GM18858 (cell line): ENCODE results near the gene KCNK6.

Experiments used
- ATAC-seq: cut with Tn5 transposase; IDR thresholded peaks from one replicate; pipeline ENCODE4 v1.9.1; 2021; ENCODE audit not compliant: unreplicated experiment

Gene KCNK6

GRCh38 chr19:38319421-38320258 lies at the start of gene KCNK6:
KCNK6 (plus strand) TSS chr19:38319845; CDS start chr19:38319951, 106 bp downstream.
- no peak for ATAC-seq

GRCh38 chr19:38270587-38271167 lies 49.0 kb upstream of the KCNK6 start:
- ATAC-seq: no peak

- no peak for ATAC-seq
These were observed 46.1 kb upstream of the KCNK6 start for GRCh38 chr19:38273499-38273898.

DNA sequence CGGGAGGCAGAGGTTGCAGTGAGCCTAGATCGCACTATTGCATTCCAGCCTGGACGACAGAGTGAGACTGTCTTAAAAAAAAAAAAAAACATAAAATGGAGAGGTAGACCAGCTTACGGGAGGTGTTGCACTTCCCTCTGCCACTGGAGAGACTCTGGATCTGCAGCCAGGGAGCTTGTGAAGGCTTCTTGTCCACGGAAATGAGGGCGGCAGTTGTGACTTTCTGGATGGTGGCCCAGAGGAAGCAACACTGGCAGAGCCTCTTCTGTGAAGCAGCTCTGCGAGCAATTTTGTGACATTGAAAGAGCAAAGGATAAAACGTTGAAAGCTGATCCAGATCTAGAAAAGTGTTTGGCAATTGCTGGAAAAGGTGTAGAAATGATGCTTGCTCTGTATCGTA lies 44.9 kb upstream of the KCNK6 start:
- ATAC-seq: no peak

DNA sequence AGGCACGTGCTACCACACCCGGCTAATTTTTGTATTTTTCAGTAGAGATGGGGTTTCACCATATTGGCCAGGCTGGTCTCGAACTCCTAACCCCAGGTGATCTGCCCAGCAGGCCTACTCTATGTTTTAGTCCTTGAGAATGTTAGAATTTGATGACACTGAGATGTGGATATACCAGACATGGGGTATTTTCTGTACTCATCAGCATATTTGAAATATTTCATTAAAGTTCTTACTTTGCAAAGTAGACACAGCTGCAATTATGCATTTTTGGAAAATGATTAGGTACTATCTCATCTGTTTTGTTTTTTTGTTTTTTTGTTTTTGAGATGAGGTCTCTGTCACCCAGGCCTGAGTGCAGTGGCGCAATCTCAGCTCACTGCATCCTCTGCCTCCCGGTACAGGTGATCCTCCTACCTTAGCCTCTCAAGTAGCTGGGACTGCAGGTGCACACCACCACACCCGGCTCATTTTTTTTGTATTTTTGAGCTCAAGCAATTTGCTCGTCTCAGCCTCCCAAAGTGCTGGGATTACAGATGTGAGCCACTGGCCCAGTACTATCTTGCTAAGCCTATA lies 42.6 kb upstream of the KCNK6 start:
- no peak for ATAC-seq

GRCh38 chr19:38277549-38277948 lies 42.1 kb upstream of the KCNK6 start:
- no peak for ATAC-seq

DNA sequence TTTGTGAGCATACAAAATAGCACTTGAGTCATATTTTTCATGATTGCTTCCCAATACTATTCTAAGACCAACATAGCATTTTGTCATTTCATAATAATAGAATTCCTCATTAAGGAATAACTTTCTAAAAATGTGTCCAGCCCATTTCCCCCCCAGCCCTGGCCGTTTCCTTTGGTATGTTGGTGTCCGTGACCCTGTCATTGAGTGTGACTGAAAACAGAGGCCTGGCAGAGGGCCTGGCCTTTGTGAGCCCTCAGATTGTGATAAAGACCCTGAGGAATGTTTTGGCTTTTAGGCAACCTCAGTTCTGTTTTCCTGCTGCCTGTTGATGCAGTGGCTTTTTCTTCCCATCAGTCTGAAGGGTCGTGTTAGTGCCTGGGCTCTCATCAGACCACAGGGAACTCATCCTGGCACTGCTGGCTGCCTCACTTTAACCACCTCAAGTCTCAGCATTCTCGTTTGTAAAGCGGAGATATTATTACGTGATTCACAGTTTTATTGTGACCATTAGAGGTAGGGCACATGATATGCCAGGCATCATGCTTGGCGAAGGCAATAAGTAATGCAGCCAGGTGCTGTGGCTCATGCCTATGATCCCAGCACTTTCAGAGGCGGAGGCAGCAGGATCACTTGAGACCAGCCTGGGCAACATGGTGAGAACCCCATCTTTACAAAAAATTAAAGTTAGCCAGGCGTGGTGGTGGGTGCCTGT lies 41.5 kb upstream of the KCNK6 start:
- ATAC-seq: no peak

GRCh38 chr19:38278751-38279150 lies 40.9 kb upstream of the KCNK6 start:
- no peak for ATAC-seq

- no peak for ATAC-seq
These were observed 39.4 kb upstream of the KCNK6 start for GRCh38 chr19:38280030-38280921.

GRCh38 chr19:38281811-38282566 lies 37.7 kb upstream of the KCNK6 start:
- ATAC-seq: no peak

- no peak for ATAC-seq
These were observed 36.4 kb upstream of the KCNK6 start for GRCh38 chr19:38283271-38283670.

- ATAC-seq: no peak
These were observed 35.2 kb upstream of the KCNK6 start for GRCh38 chr19:38284422-38284821.

DNA sequence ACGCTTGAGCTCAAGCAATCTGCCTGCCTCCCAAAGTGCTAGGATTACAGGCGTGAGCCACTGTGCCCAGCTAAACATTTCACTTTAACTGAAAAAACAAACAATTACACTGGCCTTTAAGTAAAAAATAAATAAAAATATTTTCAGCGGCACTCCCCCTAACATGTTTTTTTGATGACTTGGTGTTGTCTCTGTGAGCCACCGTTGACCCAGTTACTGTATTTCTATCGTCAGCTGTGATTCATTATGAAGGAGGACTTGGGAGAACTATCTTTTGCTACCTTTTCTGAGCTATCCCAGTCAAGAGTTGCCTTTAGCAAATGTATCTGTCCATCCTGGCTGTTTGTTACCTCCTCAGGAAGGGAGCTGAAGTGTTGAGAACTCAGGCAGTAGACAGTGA lies 34.1 kb upstream of the KCNK6 start:
- no peak for ATAC-seq

GRCh38 chr19:38287604-38288003 lies 32.0 kb upstream of the KCNK6 start:
- ATAC-seq: no peak

DNA sequence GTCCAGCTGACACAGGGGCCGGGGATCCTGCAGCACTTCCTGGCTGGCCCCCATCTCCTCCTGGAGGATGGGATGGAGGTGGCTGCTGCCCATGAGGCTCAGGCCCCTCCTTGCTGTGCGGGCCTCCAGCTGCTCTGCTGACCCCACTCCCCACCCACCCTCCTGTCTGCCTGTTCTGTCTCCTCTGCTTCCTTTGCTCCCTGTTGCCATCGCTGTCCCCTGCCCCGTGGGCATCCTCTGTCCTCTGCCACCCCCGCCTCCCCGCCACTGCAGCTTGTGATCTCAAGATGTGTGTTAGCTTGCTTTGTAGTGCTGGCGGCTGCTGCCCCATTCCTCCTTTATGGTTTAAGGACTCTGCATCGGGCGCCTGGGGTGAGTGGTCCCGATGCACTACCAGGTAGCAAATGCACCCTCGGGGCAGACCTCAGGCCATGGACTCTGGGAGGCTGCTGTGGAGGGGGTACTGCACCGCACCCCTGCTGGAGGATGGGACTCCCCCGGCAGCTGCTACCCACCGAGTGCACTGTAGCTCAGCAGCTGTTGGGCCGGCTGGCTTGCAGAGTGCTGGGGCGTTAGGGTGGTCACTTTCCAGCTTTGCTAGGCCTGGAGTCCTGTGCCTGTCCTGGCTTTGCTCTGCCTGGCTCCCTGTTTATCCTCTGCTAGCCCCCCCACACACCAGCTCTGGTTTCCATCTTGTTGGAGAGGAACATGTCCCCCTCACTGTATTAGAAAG lies 31.4 kb upstream of the KCNK6 start:
- ATAC-seq: no peak

DNA sequence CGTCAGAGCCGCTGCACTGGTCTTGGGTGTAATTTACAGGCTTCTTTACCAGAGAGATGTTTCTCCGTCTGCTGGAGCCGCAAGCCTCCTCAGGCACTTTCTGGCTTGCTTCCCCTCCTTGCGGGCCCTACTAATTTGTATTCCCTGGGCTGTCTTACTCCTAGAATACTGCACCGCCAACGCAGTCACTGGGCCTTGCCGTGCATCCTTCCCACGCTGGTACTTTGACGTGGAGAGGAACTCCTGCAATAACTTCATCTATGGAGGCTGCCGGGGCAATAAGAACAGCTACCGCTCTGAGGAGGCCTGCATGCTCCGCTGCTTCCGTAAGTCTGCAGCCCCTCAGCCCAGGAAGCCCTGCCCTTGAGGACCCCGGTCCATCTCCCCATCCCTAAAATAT lies 29.7 kb upstream of the KCNK6 start:
- no peak for ATAC-seq

DNA sequence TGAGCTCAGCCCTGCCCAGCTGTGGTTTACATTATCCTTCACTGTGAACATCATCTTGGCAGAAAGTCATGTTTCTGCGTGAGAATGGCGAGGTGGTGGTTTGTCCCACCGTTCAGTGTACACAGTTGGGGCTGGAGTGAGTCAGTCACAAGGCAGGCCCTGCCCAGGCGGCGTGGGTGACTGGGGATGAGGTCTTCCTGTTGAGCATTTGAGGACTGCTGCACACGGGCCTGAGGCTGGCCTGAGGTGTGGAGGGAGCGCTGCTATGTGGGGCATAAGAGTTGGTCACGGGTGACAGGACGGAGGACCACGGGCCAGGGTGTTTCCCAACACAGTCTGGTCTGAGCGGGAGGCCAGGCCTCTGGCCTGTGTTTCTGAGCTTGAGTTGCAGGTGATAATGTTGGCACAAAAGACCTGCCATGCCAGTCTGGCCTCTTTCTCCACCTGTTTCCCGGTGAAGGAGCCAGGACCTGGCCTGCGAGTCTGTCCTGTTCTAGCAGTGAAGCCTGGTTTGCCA lies 29.0 kb upstream of the KCNK6 start:
- ATAC-seq: no peak

DNA sequence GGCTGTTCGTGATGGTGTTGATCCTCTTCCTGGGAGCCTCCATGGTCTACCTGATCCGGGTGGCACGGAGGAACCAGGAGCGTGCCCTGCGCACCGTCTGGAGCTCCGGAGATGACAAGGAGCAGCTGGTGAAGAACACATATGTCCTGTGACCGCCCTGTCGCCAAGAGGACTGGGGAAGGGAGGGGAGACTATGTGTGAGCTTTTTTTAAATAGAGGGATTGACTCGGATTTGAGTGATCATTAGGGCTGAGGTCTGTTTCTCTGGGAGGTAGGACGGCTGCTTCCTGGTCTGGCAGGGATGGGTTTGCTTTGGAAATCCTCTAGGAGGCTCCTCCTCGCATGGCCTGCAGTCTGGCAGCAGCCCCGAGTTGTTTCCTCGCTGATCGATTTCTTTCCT lies 27.8 kb upstream of the KCNK6 start:
- no peak for ATAC-seq

DNA sequence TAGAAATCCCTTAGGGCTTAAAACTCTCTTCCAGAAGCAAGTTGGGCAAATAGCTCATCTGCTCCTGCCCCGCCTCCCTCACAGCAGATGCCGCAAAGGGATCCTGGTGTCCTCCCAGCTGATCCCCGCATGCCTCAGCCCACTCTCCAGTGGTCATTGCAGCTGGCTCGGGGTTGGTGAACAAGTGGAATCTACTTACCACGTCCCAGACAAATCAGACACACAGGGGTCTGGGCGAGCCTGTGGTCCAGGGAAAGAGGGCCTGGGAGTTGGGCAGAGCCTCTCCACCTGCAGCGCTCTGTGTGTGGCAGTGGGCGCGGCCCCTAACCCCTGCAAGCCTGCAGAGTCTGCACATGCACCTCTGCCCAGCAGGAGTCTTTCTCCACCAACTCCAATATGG lies 26.4 kb upstream of the KCNK6 start:
- no peak for ATAC-seq
